ENCODE results near the gene SEL1L2.

DNA sequence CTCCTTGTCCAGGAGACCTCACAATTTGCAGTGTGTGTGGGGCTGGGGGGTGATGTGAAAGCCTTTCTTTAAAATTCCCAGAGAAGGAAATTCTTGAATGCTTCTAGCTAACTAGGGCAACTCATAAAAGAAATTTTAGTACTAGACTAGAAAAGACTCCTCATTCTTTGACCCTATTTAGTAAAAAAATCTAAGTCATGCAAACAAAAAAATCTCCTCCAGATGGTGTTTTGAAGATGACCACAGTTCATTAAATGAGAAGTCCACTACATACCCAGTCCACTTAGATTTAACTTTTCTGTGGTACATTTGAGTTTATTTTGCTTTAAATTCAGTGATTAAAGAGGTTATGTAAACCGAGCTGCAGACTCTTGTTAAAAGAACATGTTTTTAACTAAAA lies 138.1 kb downstream of the SEL1L2 start:
- TF ChIP-seq POLR2A (IDR thresholded peaks at IDR 0.05; ENCODE audit: low read length), result no peak
- TF ChIP-seq GATA1 (IDR thresholded peaks at IDR 0.05; ENCODE audit: low read depth, low read length), result no peak

Measured in erythroblast (primary cell).